CD4-positive, alpha-beta T cell (primary cell): ENCODE data around the gene TAS2R31. TPM values are rescaled to one million over a fixed set of nuclear protein-coding genes. Genes with fewer than 3 reads are reported as not detected.

Experiments used
- ATAC-seq: fragments of 200-7000 bp; cut with Tn5 transposase; one replicate; pipeline ENCODE4 v1.10.0; 2022; ENCODE audit warnings: mild to moderate bottlenecking; ENCODE audit not compliant: poor library complexity
- CTCF ChIA-PET: fragments of 350-600 bp; sonication (Branson Sonifier 250); formaldehyde crosslinking; loops from one replicate; lab custom pipeline; 2021; ENCODE audit warnings: antibody characterized with exemption, inconsistent platforms; lab: Charles Lee
- POLR2A ChIA-PET: fragments of 350-600 bp; sonication (Branson Sonifier 250); formaldehyde crosslinking; loops from one replicate; lab custom pipeline; 2021; ENCODE audit warnings: antibody characterized with exemption, inconsistent platforms; lab: Charles Lee
- DNase-seq, 14 experiments: peaks; one replicate each; pipeline ENCODE4 v3.0.0-alpha.2; 2013 to 2020; ENCODE audit warnings: mixed read lengths in 2 of 14
- H3K27ac ChIP-seq, 2 donors: one replicate each; pipeline versions ENCODE4 v1.5.1 to v1.7.0; 2013; ENCODE audit warnings: low read length in 2 of 2, low read depth in 1 of 2, mild to moderate bottlenecking in 1 of 2
- H3K27me3 ChIP-seq, 2 experiments: 1 replicate in 1 of 2; 2 replicates in 1 of 2; pipeline versions ENCODE4 v1.6.1 to v1.7.0; 2013; ENCODE audit warnings: low read length in 2 of 2, control low read depth in 1 of 2, mild to moderate bottlenecking in 1 of 2, moderate library complexity in 1 of 2; ENCODE audit not compliant: insufficient read depth in 2 of 2, control insufficient read depth in 1 of 2
- H3K36me3 ChIP-seq: one replicate; pipeline ENCODE4 v1.6.1; 2013; ENCODE audit warnings: low read length, control low read depth; ENCODE audit not compliant: insufficient read depth
- H3K4me1 ChIP-seq: one replicate; pipeline ENCODE4 v1.6.1; 2013; ENCODE audit warnings: low read length, control low read depth; ENCODE audit not compliant: insufficient read depth
- H3K4me3 ChIP-seq: one replicate; pipeline ENCODE4 v1.5.1; 2013; ENCODE audit warnings: mild to moderate bottlenecking, low read length, moderate library complexity
- H3K9me3 ChIP-seq, 2 experiments: 1 replicate in 1 of 2; 2 replicates in 1 of 2; pipeline versions ENCODE4 v1.6.1 to v1.7.0; 2013; ENCODE audit warnings: low read length in 2 of 2, mild to moderate bottlenecking in 2 of 2, control low read depth in 1 of 2, moderate library complexity in 1 of 2; ENCODE audit not compliant: control insufficient read depth in 1 of 2, insufficient read depth in 1 of 2
- H3K27ac Mint-ChIP-seq: one replicate; pipeline ENCODE4 v1.8.0; 2020; ENCODE audit warnings: mixed read lengths
- H3K27me3 Mint-ChIP-seq: one replicate; pipeline ENCODE4 v1.8.0; 2021; ENCODE audit warnings: mixed read lengths
- H3K36me3 Mint-ChIP-seq: one replicate; pipeline ENCODE4 v1.8.0; 2021; ENCODE audit warnings: low read depth, mixed read lengths
- H3K4me1 Mint-ChIP-seq: one replicate; pipeline ENCODE4 v1.8.0; 2021; ENCODE audit warnings: low read depth, mixed read lengths
- H3K4me3 Mint-ChIP-seq: one replicate; pipeline ENCODE4 v1.8.0; 2020; ENCODE audit warnings: mild to moderate bottlenecking, mixed read lengths
- H3K9me3 Mint-ChIP-seq: one replicate; pipeline ENCODE4 v1.8.0; 2020; ENCODE audit warnings: mixed read lengths
- CTCF ChIP-seq: fragments of 200-600 bp; IDR thresholded peaks from one replicate; pipeline ENCODE4 v1.8.0; 2022; ENCODE audit warnings: antibody characterized with exemption, mild to moderate bottlenecking
- intact Hi-C, 2 experiments: fragments of 100-400 bp; cut with DNase I in 1 of 2; cut with micrococcal nuclease in 1 of 2; formaldehyde crosslinking; loops; one replicate each; pipeline versions ENCODE4 v1.15.1 to v1.9.0; 2023 to 2025; cut with DNase I, micrococcal nuclease
- total RNA-seq, 174 experiments: library from RNA in 2 of 174; stranded (reverse) in 2 of 174; gene quantifications; one replicate each; pipeline ENCODE4 v1.2.3 and lab custom pipeline; 2021 to 2026

The TAS2R31 gene
- total RNA-seq, 2 experiments from 2014 or later: 1.7 to 1.9 TPM

- Histone ChIP-seq H3K9me3 (no peaks in the 10 kb centered on the region), H3K27me3 (no peaks in the 10 kb centered on the region), H3K4me3 (no peak overlapping the region), H3K27ac (no peak overlapping the region), H3K36me3 (no peaks in the 10 kb centered on the region), H3K4me1 (no peaks in the 10 kb centered on the region)
- ChIA-PET CTCF (no interaction called here), POLR2A (no interaction called here)
- peaks cover 56% of the 10 kb centered on the region for H3K36me3 Mint-ChIP-seq
- peaks cover 21% of the 10 kb centered on the region for H3K4me1 Mint-ChIP-seq
- TF ChIP-seq CTCF: no peak
- no peaks in the 10 kb centered on the region for H3K27me3 Mint-ChIP-seq
- no peaks in the 10 kb centered on the region for H3K9me3 Mint-ChIP-seq
- no peak overlapping the region for H3K4me3 Mint-ChIP-seq
- no peak overlapping the region for H3K27ac Mint-ChIP-seq
- DNase-seq (no peak), ATAC-seq (no peak)
- intact Hi-C loops: no loop called here
These were observed 40.2 kb upstream of the TAS2R31 start for GRCh38 chr12:11071414-11071813.

- no peak for ATAC-seq
- no peak for TF ChIP-seq CTCF
- no peaks in the 10 kb centered on the region for H3K27me3 Mint-ChIP-seq
- H3K4me3 Mint-ChIP-seq: no peak overlapping the region
- H3K36me3 Mint-ChIP-seq: peaks cover 56% of the 10 kb centered on the region
- DNase-seq: no peak
- H3K4me1 Mint-ChIP-seq: peaks cover 17% of the 10 kb centered on the region
- POLR2A ChIA-PET: no interaction called here
- no peaks in the 10 kb centered on the region for H3K9me3 ChIP-seq
- H3K4me1 ChIP-seq: no peaks in the 10 kb centered on the region
- H3K27ac Mint-ChIP-seq: no peak overlapping the region
- CTCF ChIA-PET: no interaction called here
- H3K27ac ChIP-seq: no peak overlapping the region
- H3K36me3 ChIP-seq: no peaks in the 10 kb centered on the region
- no peaks in the 10 kb centered on the region for H3K9me3 Mint-ChIP-seq
- H3K27me3 ChIP-seq: no peaks in the 10 kb centered on the region
- no peak overlapping the region for H3K4me3 ChIP-seq
- intact Hi-C loops: no loop called here
These were observed 39.8 kb upstream of the TAS2R31 start for GRCh38 chr12:11070999-11071398.

GRCh38 chr12:11069854-11070365 is 38.7 kb upstream of the TAS2R31 start:
- DNase-seq (no peak), ATAC-seq (no peak)
- H3K9me3 Mint-ChIP-seq: no peaks in the 10 kb centered on the region
- Histone ChIP-seq H3K36me3 (no peaks in the 10 kb centered on the region), H3K27ac (no peak overlapping the region), H3K9me3 (no peaks in the 10 kb centered on the region), H3K4me1 (no peaks in the 10 kb centered on the region), H3K27me3 (no peaks in the 10 kb centered on the region), H3K4me3 (no peak overlapping the region)
- H3K4me1 Mint-ChIP-seq: peaks cover 14% of the 10 kb centered on the region
- no peak for TF ChIP-seq CTCF
- H3K27me3 Mint-ChIP-seq: no peaks in the 10 kb centered on the region
- ChIA-PET POLR2A (no interaction called here), CTCF (no interaction called here)
- peaks cover 47% of the 10 kb centered on the region for H3K36me3 Mint-ChIP-seq
- H3K27ac Mint-ChIP-seq: no peak overlapping the region
- intact Hi-C loops: no loop called here
- no peak overlapping the region for H3K4me3 Mint-ChIP-seq
